PC-9 (cell line): ENCODE results near the gene WBP1.

Experiments
- EZH2 ChIP-seq: fragments of 200-600 bp; sonication (generic); IDR thresholded peaks from 2 replicates; pipeline ENCODE4 v1.8.0; 2017; ENCODE audit warnings: antibody characterized with exemption, low read depth
- TF ChIP-seq, protein P1 (sequence below): fragments of 200-600 bp; sonication (generic); conservative IDR thresholded peaks from 2 replicates; pipeline ENCODE4 v1.6.1; 2017; ENCODE audit warnings: mixed run types, antibody characterized with exemption, mild to moderate bottlenecking, moderate library complexity

DNA sequence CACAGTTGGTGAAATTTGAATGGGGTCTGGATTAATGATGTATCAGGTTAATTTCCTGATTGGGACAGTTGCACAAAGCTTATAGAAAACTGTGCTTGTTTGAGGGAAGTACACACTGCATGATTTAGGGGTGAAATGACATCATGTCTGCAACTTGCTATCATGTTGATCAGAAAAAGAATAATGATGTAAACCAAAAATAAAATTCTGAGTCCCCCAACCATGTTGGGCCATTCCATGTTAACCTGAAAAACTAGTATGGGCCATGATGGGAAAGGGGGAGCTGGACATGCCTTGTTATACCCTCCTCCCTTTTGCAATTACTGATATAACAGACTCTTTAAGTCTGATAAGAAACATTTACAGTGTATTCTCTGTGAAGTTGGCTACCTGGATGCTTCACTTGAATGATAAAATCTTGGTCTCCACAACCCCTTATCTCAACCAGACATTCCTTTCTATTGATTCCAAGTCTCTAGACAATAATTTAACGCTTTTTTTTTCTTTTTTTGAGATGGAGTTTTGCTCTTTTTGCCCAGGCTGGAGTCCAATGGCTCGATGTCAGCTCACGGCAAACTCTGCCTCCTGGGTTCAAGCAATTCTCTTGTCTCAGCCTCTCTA is 7.6 kb upstream of the WBP1 start:
- TF ChIP-seq, protein P1, sequence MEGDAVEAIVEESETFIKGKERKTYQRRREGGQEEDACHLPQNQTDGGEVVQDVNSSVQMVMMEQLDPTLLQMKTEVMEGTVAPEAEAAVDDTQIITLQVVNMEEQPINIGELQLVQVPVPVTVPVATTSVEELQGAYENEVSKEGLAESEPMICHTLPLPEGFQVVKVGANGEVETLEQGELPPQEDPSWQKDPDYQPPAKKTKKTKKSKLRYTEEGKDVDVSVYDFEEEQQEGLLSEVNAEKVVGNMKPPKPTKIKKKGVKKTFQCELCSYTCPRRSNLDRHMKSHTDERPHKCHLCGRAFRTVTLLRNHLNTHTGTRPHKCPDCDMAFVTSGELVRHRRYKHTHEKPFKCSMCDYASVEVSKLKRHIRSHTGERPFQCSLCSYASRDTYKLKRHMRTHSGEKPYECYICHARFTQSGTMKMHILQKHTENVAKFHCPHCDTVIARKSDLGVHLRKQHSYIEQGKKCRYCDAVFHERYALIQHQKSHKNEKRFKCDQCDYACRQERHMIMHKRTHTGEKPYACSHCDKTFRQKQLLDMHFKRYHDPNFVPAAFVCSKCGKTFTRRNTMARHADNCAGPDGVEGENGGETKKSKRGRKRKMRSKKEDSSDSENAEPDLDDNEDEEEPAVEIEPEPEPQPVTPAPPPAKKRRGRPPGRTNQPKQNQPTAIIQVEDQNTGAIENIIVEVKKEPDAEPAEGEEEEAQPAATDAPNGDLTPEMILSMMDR = no peak
- no peak for TF ChIP-seq EZH2
